ENCODE measurements around the gene HSD17B4.
"Not testable (repeated sequence)": the region's sequence is repeated elsewhere in the genome, so short reads cannot be mapped to it uniquely, and the experiment has no call there.

Gene HSD17B4

DNA sequence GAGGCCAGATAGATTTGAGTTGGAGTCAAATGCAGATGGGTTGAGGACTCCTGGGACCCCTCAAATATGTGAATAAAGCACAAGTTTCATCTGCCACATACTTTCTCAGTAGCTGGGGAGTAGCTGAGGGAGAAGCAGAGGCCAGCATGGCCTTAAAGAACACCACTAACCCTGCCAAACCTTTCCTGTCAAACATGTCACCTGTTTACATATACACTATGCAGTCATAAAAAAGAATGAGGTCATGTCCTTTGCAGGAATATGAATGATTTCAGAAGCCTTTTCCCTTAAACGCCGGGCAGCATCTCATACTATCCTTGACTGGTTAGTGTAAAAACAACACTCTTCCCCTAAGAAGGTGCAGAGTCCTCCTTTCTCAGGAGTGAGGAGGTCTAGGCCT lies 25.2 kb upstream of the HSD17B4 start:
- no peak overlapping the region for H2AFZ ChIP-seq (ENCODE audit: low read depth, low read length)
- no peaks in the 10 kb centered on the region for H3K27me3 ChIP-seq (ENCODE audit: insufficient read depth, low read length, poor library complexity)
- H3K27ac ChIP-seq (ENCODE audit: low read length), result no peak overlapping the region
- DNase-seq (no peak), ATAC-seq (ENCODE audit: insufficient read depth, low read depth) (no peak)
- H3K4me2 ChIP-seq (ENCODE audit: insufficient read depth, low read length), result no peak overlapping the region
- no peak overlapping the region for H3K9ac ChIP-seq (ENCODE audit: low read depth, low read length)
- no peaks in the 10 kb centered on the region for H3K79me2 ChIP-seq (ENCODE audit: insufficient read depth, low read length)
- no peaks in the 10 kb centered on the region for H4K20me1 ChIP-seq (ENCODE audit: insufficient read depth, low read length)
- no peaks in the 10 kb centered on the region for H3K36me3 ChIP-seq (ENCODE audit: insufficient read depth, low read length)
- H3K4me3 ChIP-seq (ENCODE audit: low read depth in 1 of 2, low read length in 2 of 2), result no peak overlapping the region
- H3K4me1 ChIP-seq (ENCODE audit: insufficient read depth, low read length), result no peaks in the 10 kb centered on the region
- H3K9me3 ChIP-seq (ENCODE audit: insufficient read depth, low read length, severe bottlenecking), result no peaks in the 10 kb centered on the region
- no peak for TF ChIP-seq EZH2 (IDR thresholded peaks at IDR 0.05; ENCODE audit: borderline replicate concordance, low read depth, low read length, severe bottlenecking)
- TF ChIP-seq, protein P1, sequence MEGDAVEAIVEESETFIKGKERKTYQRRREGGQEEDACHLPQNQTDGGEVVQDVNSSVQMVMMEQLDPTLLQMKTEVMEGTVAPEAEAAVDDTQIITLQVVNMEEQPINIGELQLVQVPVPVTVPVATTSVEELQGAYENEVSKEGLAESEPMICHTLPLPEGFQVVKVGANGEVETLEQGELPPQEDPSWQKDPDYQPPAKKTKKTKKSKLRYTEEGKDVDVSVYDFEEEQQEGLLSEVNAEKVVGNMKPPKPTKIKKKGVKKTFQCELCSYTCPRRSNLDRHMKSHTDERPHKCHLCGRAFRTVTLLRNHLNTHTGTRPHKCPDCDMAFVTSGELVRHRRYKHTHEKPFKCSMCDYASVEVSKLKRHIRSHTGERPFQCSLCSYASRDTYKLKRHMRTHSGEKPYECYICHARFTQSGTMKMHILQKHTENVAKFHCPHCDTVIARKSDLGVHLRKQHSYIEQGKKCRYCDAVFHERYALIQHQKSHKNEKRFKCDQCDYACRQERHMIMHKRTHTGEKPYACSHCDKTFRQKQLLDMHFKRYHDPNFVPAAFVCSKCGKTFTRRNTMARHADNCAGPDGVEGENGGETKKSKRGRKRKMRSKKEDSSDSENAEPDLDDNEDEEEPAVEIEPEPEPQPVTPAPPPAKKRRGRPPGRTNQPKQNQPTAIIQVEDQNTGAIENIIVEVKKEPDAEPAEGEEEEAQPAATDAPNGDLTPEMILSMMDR (IDR thresholded peaks at IDR 0.05; ENCODE audit: borderline replicate concordance, extremely low read depth, low read length, poor library complexity, severe bottlenecking), result no peak

GRCh38 chr5:119427596-119427995 lies 24.7 kb upstream of the HSD17B4 start:
- not testable (repeated sequence) for H4K20me1 ChIP-seq (ENCODE audit: insufficient read depth, low read length); H3K36me3 ChIP-seq (ENCODE audit: insufficient read depth, low read length); H3K79me2 ChIP-seq (ENCODE audit: insufficient read depth, low read length); H3K4me2 ChIP-seq (ENCODE audit: insufficient read depth, low read length); H3K27ac ChIP-seq (ENCODE audit: low read length); DNase-seq; H3K4me3 ChIP-seq (ENCODE audit: low read depth in 1 of 2, low read length in 2 of 2); H3K4me1 ChIP-seq (ENCODE audit: insufficient read depth, low read length); H3K9ac ChIP-seq (ENCODE audit: low read depth, low read length); ATAC-seq (ENCODE audit: insufficient read depth, low read depth); H2AFZ ChIP-seq (ENCODE audit: low read depth, low read length); H3K9me3 ChIP-seq (ENCODE audit: insufficient read depth, low read length, severe bottlenecking); H3K27me3 ChIP-seq (ENCODE audit: insufficient read depth, low read length, poor library complexity)

GRCh38 chr5:119428166-119428565 lies 24.1 kb upstream of the HSD17B4 start:
- not testable (repeated sequence) for H2AFZ ChIP-seq (ENCODE audit: low read depth, low read length); DNase-seq; H3K9ac ChIP-seq (ENCODE audit: low read depth, low read length); H3K27me3 ChIP-seq (ENCODE audit: insufficient read depth, low read length, poor library complexity); H3K36me3 ChIP-seq (ENCODE audit: insufficient read depth, low read length); H3K4me2 ChIP-seq (ENCODE audit: insufficient read depth, low read length); H4K20me1 ChIP-seq (ENCODE audit: insufficient read depth, low read length); ATAC-seq (ENCODE audit: insufficient read depth, low read depth); H3K4me3 ChIP-seq (ENCODE audit: low read depth in 1 of 2, low read length in 2 of 2); H3K27ac ChIP-seq (ENCODE audit: low read length); H3K9me3 ChIP-seq (ENCODE audit: insufficient read depth, low read length, severe bottlenecking); H3K79me2 ChIP-seq (ENCODE audit: insufficient read depth, low read length); H3K4me1 ChIP-seq (ENCODE audit: insufficient read depth, low read length)

DNA sequence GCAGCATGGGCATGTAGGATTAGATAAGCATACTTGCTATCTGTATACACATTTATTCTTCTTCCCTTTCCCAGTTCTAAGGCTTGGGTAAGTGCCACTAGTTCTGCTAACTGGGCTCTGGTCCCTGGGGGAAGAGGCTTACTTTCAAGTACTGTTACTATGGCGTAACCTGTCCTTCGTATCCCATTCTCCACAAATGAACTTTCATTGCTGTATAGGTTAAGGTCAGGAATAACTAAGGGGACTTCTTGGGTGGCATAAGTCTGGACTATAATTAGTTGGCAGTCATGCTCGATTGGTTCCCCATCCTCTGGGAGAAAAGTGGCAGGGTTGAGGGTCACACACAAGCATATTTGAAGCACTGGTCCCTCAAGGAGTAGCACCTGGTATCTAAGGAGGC lies 23.7 kb upstream of the HSD17B4 start:
- H3K27me3 ChIP-seq (ENCODE audit: insufficient read depth, low read length, poor library complexity); H4K20me1 ChIP-seq (ENCODE audit: insufficient read depth, low read length); H3K27ac ChIP-seq (ENCODE audit: low read length); H2AFZ ChIP-seq (ENCODE audit: low read depth, low read length); H3K9ac ChIP-seq (ENCODE audit: low read depth, low read length); DNase-seq; H3K4me3 ChIP-seq (ENCODE audit: low read depth in 1 of 2, low read length in 2 of 2); H3K4me1 ChIP-seq (ENCODE audit: insufficient read depth, low read length); H3K9me3 ChIP-seq (ENCODE audit: insufficient read depth, low read length, severe bottlenecking); H3K79me2 ChIP-seq (ENCODE audit: insufficient read depth, low read length); H3K36me3 ChIP-seq (ENCODE audit: insufficient read depth, low read length); H3K4me2 ChIP-seq (ENCODE audit: insufficient read depth, low read length); ATAC-seq (ENCODE audit: insufficient read depth, low read depth): not testable (repeated sequence)

- not testable (repeated sequence) for H3K36me3 ChIP-seq (ENCODE audit: insufficient read depth, low read length); DNase-seq; H3K79me2 ChIP-seq (ENCODE audit: insufficient read depth, low read length); H3K27ac ChIP-seq (ENCODE audit: low read length); H3K9me3 ChIP-seq (ENCODE audit: insufficient read depth, low read length, severe bottlenecking); H3K27me3 ChIP-seq (ENCODE audit: insufficient read depth, low read length, poor library complexity); H4K20me1 ChIP-seq (ENCODE audit: insufficient read depth, low read length); H3K9ac ChIP-seq (ENCODE audit: low read depth, low read length); ATAC-seq (ENCODE audit: insufficient read depth, low read depth); H3K4me3 ChIP-seq (ENCODE audit: low read depth in 1 of 2, low read length in 2 of 2); H3K4me2 ChIP-seq (ENCODE audit: insufficient read depth, low read length); H2AFZ ChIP-seq (ENCODE audit: low read depth, low read length); H3K4me1 ChIP-seq (ENCODE audit: insufficient read depth, low read length)
Measured at GRCh38 chr5:119432674-119433237, 19.5 kb upstream of the HSD17B4 start.

Data from DND-41 (cell line).